ENCODE measurements around the gene HACD2.
"Not testable (repeated sequence)": the region's sequence is repeated elsewhere in the genome, so short reads cannot be mapped to it uniquely, and the experiment has no call there.

The HACD2 gene

DNA sequence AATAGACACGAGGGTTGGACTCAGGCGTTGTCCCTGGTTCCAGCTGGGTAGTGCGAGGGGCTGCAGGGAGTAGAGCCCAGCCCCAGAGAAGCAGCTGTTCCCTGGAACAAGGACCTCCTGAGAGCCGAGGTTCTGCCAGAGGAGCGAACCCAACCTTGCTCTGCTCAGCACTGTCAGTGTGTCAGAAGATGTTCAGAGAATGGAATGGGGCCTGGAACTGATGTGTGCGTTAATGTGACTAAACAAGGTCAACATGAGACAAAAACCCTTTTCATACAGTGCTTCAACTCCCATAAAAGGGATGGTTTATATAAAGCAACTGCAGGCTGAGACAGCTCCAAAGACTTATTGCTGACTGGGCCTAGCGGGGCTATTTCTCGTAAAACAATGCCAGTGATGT lies 35.5 kb upstream of the HACD2 start:
- TF ChIP-seq, protein P1, sequence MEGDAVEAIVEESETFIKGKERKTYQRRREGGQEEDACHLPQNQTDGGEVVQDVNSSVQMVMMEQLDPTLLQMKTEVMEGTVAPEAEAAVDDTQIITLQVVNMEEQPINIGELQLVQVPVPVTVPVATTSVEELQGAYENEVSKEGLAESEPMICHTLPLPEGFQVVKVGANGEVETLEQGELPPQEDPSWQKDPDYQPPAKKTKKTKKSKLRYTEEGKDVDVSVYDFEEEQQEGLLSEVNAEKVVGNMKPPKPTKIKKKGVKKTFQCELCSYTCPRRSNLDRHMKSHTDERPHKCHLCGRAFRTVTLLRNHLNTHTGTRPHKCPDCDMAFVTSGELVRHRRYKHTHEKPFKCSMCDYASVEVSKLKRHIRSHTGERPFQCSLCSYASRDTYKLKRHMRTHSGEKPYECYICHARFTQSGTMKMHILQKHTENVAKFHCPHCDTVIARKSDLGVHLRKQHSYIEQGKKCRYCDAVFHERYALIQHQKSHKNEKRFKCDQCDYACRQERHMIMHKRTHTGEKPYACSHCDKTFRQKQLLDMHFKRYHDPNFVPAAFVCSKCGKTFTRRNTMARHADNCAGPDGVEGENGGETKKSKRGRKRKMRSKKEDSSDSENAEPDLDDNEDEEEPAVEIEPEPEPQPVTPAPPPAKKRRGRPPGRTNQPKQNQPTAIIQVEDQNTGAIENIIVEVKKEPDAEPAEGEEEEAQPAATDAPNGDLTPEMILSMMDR (IDR thresholded peaks at IDR 0.05; ENCODE audit: low read depth, low read length) = no peak
- no peak for DNase-seq (ENCODE audit: extremely low read depth, low read depth)

DNA sequence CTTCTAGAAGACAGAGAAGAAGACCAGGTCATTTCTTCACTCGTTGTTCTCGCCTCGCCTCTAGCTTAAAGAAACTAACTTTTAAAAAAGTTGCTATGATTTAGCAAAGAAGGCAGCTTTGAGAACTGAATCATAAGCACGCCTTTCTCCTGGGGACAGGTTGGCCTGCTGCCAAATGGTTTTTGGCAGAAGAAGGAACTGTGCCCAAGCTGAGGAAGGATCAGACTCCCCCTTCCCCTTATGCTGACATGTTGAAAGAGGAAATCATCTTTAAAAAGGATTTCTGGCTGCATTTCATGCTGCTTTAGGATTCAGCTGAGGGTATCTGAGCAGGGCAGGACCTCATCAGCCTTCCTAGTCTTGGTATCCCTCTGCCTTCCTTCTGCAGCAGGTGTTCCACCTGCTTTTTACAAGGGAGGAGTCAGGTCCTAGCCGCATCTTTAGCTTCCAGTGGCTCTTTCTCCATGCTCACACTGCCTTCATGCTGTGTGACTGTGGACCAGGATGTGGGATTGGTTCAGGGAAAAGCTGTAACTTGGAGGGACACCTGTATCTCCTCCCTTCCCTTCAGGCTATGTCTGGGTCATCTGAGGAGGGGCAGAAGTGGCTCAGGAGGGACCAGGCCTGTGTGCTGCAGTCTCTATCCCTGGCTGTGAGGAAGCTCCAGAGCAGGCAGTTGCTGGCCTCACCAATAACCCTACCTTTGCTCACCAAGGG lies 34.1 kb upstream of the HACD2 start:
- TF ChIP-seq, protein P1 (IDR thresholded peaks at IDR 0.05; ENCODE audit: low read depth, low read length) = no peak
- DNase-seq (ENCODE audit: extremely low read depth, low read depth) = peak; percentile 63

DNA sequence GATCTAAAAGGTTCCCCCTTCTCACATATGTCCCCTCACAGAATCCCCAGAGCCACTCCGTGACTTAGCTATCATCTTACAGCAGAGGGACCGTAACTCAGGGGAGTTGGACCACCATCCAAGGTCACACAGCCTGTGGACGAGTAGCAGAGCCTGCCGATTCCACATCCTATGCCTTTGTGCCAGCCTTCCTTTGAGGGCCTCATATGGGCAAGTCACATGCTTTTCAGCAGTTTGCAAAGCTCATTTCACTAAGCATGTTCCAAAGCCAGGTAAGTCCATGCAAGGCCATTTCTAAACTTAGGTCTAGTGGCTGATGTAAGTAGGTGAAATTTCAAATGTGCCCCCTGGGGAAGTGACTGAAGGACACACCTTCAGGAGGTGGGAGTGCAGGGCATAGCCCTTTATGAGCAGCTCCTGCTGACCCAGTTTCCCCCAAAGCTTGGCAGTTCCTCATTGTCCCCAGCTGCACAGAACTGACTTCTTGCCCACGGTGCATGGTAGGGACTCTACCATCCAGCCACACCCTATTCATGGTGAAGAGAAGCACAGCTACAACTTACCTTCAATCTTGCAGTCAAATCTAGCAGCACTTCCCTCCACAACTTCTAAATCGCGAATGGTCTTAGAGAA lies 33.3 kb upstream of the HACD2 start:
- DNase-seq (ENCODE audit: extremely low read depth, low read depth) = no peak
- TF ChIP-seq, protein P1 (IDR thresholded peaks at IDR 0.05; ENCODE audit: low read depth, low read length) = no peak

DNA sequence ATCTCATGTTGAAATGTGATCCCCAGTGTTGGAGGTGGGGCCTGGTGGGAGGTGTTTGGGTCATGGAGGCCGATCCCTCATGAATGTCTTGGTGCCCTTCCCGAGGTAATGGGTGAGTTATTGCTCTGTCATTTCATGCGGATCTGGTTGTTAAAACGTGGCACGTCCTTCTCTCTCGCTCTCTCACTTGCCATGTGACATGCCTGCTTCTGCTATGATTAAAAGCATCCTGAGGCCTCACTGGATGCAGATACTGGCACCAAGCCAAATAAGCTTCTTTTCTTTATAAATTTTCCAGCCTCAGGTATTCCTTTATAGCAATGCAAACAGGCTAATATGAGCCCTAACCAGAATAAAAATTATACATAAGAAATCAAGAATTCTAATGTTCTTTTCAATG lies 31.7 kb upstream of the HACD2 start:
- DNase-seq (ENCODE audit: extremely low read depth, low read depth) = no peak
- TF ChIP-seq, protein P1 (IDR thresholded peaks at IDR 0.05; ENCODE audit: low read depth, low read length) = no peak

DNA sequence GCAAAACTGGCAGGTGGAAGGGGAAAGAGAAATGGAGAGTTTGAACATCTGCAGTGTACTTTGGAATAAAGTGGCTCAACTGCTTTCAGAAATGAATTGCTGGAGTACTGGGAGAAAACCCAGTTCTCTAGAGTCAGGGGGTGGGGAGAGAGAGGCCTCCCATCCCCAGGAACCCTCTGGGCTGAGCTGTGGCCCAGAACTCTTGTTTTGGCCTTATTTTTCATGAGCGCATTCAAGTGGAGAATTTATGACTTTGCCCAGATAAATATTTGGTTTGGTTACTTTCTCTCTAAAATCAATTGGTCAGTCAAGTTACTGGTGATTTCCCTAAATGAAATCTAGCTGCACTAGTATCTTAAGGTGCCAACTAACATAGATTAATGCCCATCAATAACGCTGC lies 28.7 kb upstream of the HACD2 start:
- TF ChIP-seq, protein P1 (IDR thresholded peaks at IDR 0.05; ENCODE audit: low read depth, low read length) = no peak
- no peak for DNase-seq (ENCODE audit: extremely low read depth, low read depth)

DNA sequence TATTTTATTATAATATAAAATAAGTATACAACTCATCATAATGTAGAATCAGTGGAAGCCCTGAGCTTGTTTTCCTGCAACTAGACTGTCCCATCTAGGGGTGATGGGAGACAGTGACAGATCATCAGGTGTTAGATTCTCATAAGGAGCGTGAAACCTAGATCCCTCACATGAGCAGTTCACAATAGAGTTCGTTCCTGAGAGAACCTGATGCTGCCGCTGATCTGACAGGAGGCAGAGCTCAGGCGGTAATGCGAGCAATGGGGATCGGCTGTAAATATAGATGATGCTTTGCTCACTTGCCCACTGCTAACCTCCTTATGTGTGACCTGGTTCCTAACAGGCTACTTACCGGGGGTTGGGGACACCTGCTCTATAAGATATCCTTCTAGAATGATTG lies 26.8 kb upstream of the HACD2 start:
- DNase-seq (ENCODE audit: extremely low read depth, low read depth) = not testable (repeated sequence)

DNA sequence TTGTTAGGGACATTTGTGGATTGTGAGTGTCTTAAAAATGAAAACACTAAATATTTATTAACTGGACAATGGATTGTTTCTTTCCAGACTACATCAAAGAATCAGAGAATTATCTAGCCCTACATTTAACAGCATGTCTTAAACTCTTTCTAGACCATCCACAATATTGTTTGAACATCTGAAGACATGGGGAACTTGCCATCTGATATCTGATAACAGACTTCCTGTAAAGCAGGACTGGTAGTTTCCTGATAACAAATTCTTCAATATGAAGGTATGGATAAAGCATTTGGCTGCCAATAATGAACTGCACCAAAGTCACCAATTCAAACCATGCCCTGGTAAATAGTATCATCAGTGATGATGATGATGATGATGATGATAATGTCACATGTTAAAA lies 26.2 kb upstream of the HACD2 start:
- TF ChIP-seq, protein P1 (IDR thresholded peaks at IDR 0.05; ENCODE audit: low read depth, low read length) = no peak

DNA sequence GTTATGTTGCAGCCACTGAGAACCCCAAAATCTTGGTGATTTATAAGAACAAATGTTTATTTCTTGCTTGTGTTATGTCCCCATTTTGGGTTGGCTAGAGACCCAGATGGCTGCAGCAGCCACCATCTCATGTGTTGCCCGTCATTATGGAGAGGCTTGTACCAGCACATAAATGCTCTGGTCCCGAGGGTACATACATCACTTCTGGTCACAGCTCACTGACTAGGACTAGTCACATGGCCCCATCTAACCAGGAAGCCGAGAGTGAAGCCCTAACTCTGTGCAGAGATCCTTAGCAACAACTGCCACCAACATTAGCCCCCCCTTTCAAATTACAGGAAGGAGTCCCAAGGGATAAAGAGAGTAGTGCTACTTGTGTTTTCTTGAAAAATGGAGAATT lies 25.5 kb upstream of the HACD2 start:
- no peak for DNase-seq (ENCODE audit: extremely low read depth, low read depth)
- TF ChIP-seq, protein P1 (IDR thresholded peaks at IDR 0.05; ENCODE audit: low read depth, low read length) = no peak

More for the DNA sequence above, 26.2 kb upstream of the HACD2 start:
- no peak for DNase-seq (ENCODE audit: extremely low read depth, low read depth)

All from AG09319 (cell line).